Endodermal cell (in vitro differentiated cells): ENCODE results near the gene CSF3R. TPM values are rescaled to one million over a fixed set of nuclear protein-coding genes. Genes with fewer than 3 reads are reported as not detected.

Source experiments
- DNase-seq: peaks from one replicate; pipeline ENCODE4 v3.0.0-alpha.2; 2017
- H3K27ac ChIP-seq: 2 replicates; pipeline ENCODE4 v1.5.1; 2013; ENCODE audit warnings: mild to moderate bottlenecking, low read depth, low read length, moderate library complexity
- H3K27me3 ChIP-seq: 2 replicates; pipeline ENCODE4 v1.6.1; 2013; ENCODE audit warnings: mild to moderate bottlenecking, low read length, moderate library complexity; ENCODE audit not compliant: insufficient read depth, control insufficient read depth, poor library complexity, severe bottlenecking
- H3K36me3 ChIP-seq: 2 replicates; pipeline ENCODE4 v1.7.0; 2013; ENCODE audit warnings: mild to moderate bottlenecking, low read length, moderate library complexity; ENCODE audit not compliant: control insufficient read depth, insufficient read depth
- H3K4me1 ChIP-seq: one replicate; pipeline ENCODE4 v1.7.0; 2013; ENCODE audit warnings: low read length; ENCODE audit not compliant: control insufficient read depth, insufficient read depth
- H3K4me3 ChIP-seq: 2 replicates; pipeline ENCODE4 v1.5.1; 2013; ENCODE audit warnings: mild to moderate bottlenecking, low read length, moderate library complexity
- H3K9ac ChIP-seq: 2 replicates; pipeline ENCODE4 v1.6.1; 2013; ENCODE audit warnings: mild to moderate bottlenecking, low read length, moderate library complexity; ENCODE audit not compliant: poor library complexity, severe bottlenecking; ENCODE audit errors: extremely low read depth
- H3K9me3 ChIP-seq: 2 replicates; pipeline ENCODE4 v1.6.1; 2013; ENCODE audit warnings: mild to moderate bottlenecking, low read length, moderate library complexity; ENCODE audit not compliant: control insufficient read depth
- H3K27ac Mint-ChIP-seq: 2 replicates; pipeline ENCODE4 v1.8.0; 2020; ENCODE audit warnings: mixed read lengths
- H3K27me3 Mint-ChIP-seq: 2 replicates; pipeline ENCODE4 v1.8.0; 2021; ENCODE audit warnings: mild to moderate bottlenecking, mixed read lengths; ENCODE audit not compliant: insufficient read depth
- H3K36me3 Mint-ChIP-seq: 2 replicates; pipeline ENCODE4 v1.8.0; 2020; ENCODE audit warnings: low read depth, mixed read lengths
- H3K4me1 Mint-ChIP-seq: 2 replicates; pipeline ENCODE4 v1.8.0; 2020; ENCODE audit warnings: mixed read lengths
- H3K4me3 Mint-ChIP-seq: 2 replicates; pipeline ENCODE4 v1.8.0; 2020; ENCODE audit warnings: mild to moderate bottlenecking, moderate library complexity, mixed read lengths
- H3K9me3 Mint-ChIP-seq: 2 replicates; pipeline ENCODE4 v1.8.0; 2020; ENCODE audit warnings: mild to moderate bottlenecking, mixed read lengths
- CTCF ChIP-seq: fragments of 200-600 bp; sonication (generic); conservative IDR thresholded peaks from 2 replicates; pipeline ENCODE4 v1.5.0; 2021; ENCODE audit warnings: antibody characterized with exemption, mild to moderate bottlenecking
- WGBS, 2 experiments: methylation state at CpG; one replicate each; pipeline versions ENCODE4 v1.1.5 to v1.1.7; 2013; ENCODE audit warnings: missing lambda C conversion rate in 2 of 2, mixed read lengths in 1 of 2; ENCODE audit not compliant: insufficient coverage in 1 of 2, insufficient read length in 1 of 2; 5-methylcytosine and 5-hydroxymethylcytosine counted together
- total RNA-seq, 2 donors: library from RNA; stranded (reverse); fragmentation: NEBNext Ultra II Directional in 1 of 2; extraction: Animal tissue kit (Norgen Biotek cat#: 25700) in 1 of 2; gene quantifications; 2 replicates in 1 of 2; 3 replicates in 1 of 2; pipeline ENCODE4 v1.2.1, GENCODE V29; 2021

CSF3R gene
- total RNA-seq, 2 donors from 2014 or later, result 1.5 TPM

DNA sequence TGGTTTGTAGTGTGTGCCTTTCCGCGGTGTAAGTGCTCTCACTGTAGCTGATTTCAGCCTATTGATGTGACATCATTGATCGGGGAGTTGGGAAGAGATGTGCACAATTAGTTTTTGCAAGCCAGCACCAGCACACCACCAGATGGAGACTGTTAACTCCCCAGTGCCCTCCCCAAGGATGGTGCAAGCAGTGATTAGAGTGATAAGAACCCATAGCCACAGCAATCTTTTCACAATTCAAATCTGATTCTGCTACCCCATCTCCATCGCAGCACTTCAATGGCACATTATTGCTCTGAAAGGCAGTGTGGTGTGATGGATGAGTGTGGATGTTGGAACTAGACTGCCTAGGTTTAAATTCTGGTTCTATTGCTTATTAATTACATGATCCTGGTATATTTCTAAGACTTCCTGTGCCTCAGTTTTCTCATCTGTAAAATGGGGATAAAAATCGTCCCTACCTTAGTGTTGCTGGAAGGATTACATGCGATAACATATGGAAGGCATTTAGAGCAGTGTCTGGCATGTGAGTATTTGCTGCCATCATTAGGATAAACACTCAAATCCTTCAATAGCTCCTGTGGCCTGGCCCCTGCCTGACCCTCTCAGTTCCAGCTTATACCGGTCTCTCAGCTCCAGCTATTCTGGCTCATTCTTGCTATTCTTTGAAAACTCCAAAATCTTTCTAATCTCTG is 6.7 kb downstream of the CSF3R start:
- Histone ChIP-seq H3K4me3 (no peak overlapping the region), H3K4me1 (no peaks in the 10 kb centered on the region), H3K9ac (no peak overlapping the region), H3K9me3 (no peaks in the 10 kb centered on the region), H3K36me3 (no peaks in the 10 kb centered on the region), H3K27me3 (no peaks in the 10 kb centered on the region), H3K27ac (no peak overlapping the region)
- Mint-ChIP-seq H3K27me3 (peaks cover 23% of the 10 kb centered on the region), H3K9me3 (no peaks in the 10 kb centered on the region), H3K4me3 (no peak overlapping the region), H3K27ac (no peak overlapping the region), H3K36me3 (no peaks in the 10 kb centered on the region), H3K4me1 (peaks cover 6% of the 10 kb centered on the region)
- DNase-seq, result no peak
- no peak for TF ChIP-seq CTCF
- whole genome bisulfite sequencing, 2 experiments, result 89 to 94% methylated on average over 5 to 7 of the region's 7 CpGs

- no peaks in the 10 kb centered on the region for H3K4me1 ChIP-seq
- TF ChIP-seq CTCF, result no peak
- no peak overlapping the region for H3K27ac ChIP-seq
- DNase-seq, result no peak
- no peaks in the 10 kb centered on the region for H3K9me3 ChIP-seq
- peaks cover 6% of the 10 kb centered on the region for H3K4me1 Mint-ChIP-seq
- H3K9ac ChIP-seq, result no peak overlapping the region
- no peak overlapping the region for H3K27ac Mint-ChIP-seq
- no peak overlapping the region for H3K4me3 Mint-ChIP-seq
- H3K36me3 Mint-ChIP-seq, result no peaks in the 10 kb centered on the region
- no peaks in the 10 kb centered on the region for H3K27me3 ChIP-seq
- no peaks in the 10 kb centered on the region for H3K36me3 ChIP-seq
- H3K9me3 Mint-ChIP-seq, result no peaks in the 10 kb centered on the region
- H3K4me3 ChIP-seq, result no peak overlapping the region
- WGBS, 2 experiments, result 88 to 94% methylated on average over 9 of the region's 9 CpGs
- H3K27me3 Mint-ChIP-seq, result peaks cover 25% of the 10 kb centered on the region
Measured at GRCh38 chr1:36475341-36475740, 7.4 kb downstream of the CSF3R start.

DNA sequence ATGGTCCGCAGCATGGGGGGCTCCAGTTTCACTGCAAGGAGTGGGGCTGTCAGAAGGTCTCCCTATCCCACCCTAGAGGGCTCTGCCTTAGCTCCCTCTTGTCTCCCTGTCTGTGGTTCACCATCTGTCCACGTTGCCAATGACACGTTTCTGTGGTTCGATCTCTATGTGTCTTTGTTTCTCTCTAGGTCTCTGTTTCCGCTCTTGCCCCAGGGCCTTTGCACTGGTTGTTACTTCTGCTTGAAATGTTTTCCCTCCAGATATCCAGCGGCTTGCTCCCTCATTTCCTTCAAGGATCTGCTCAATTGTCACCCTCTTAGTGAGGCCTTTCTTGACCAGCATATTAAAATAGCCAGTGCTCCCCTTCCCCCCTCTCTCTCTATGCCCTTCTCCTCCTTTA is 10.1 kb downstream of the CSF3R start:
- no peak for TF ChIP-seq CTCF
- Histone ChIP-seq H3K4me3 (no peak overlapping the region), H3K9ac (no peak overlapping the region), H3K4me1 (no peaks in the 10 kb centered on the region), H3K27ac (no peak overlapping the region), H3K36me3 (no peaks in the 10 kb centered on the region), H3K27me3 (peaks cover 8% of the 10 kb centered on the region), H3K9me3 (no peaks in the 10 kb centered on the region)
- H3K27me3 Mint-ChIP-seq, result peaks cover 36% of the 10 kb centered on the region
- peaks cover 6% of the 10 kb centered on the region for H3K4me1 Mint-ChIP-seq
- H3K36me3 Mint-ChIP-seq, result no peaks in the 10 kb centered on the region
- no peak overlapping the region for H3K4me3 Mint-ChIP-seq
- no peak for DNase-seq
- H3K27ac Mint-ChIP-seq, result no peak overlapping the region
- 91 to 97% methylated on average over 6 of the region's 6 CpGs for WGBS, 2 experiments
- H3K9me3 Mint-ChIP-seq, result no peaks in the 10 kb centered on the region
